Fibroblast of lung (primary cell): ENCODE data around the gene HS1BP3. TPM values are rescaled to one million over a fixed set of nuclear protein-coding genes. Genes with fewer than 3 reads are reported as not detected.

Experiments
- DNase-seq, 2 donors: peaks; one replicate each; pipeline versions ENCODE4 v3.0.0 to v3.0.0-alpha.2; 2010; ENCODE audit warnings: low read depth in 2 of 2
- H2AFZ ChIP-seq: 2 replicates; pipeline ENCODE4 v1.5.1; 2012; ENCODE audit warnings: low read length, control low read depth, inconsistent platforms
- H3K27ac ChIP-seq: 2 replicates; pipeline ENCODE4 v1.5.1; 2011; ENCODE audit warnings: low read length, control low read depth; ENCODE audit not compliant: insufficient read depth
- H3K27me3 ChIP-seq: 2 replicates; pipeline ENCODE4 v1.5.1; 2011; ENCODE audit warnings: mild to moderate bottlenecking, low read length; ENCODE audit not compliant: control insufficient read depth, insufficient read depth
- H3K36me3 ChIP-seq: 2 replicates; pipeline ENCODE4 v1.5.1; 2011; ENCODE audit warnings: low read length; ENCODE audit not compliant: control insufficient read depth, insufficient read depth
- H3K4me1 ChIP-seq: 2 replicates; pipeline ENCODE4 v1.5.1; 2011; ENCODE audit warnings: low read length; ENCODE audit not compliant: control insufficient read depth, insufficient read depth; ENCODE audit errors: extremely low read depth
- H3K4me2 ChIP-seq: 2 replicates; pipeline ENCODE4 v1.5.1; 2011; ENCODE audit warnings: low read length, control low read depth; ENCODE audit not compliant: insufficient read depth; ENCODE audit errors: extremely low read depth
- H3K4me3 ChIP-seq, 4 experiments: fragments of 200-600 bp in 1 of 4; sonication (generic) in 1 of 4; replicated peaks in 1 of 4; 2 replicates each; pipeline ENCODE4 v1.5.1; 2011 to 2016; ENCODE audit warnings: low read length in 4 of 4, low read depth in 3 of 4, mild to moderate bottlenecking in 3 of 4, control low read depth in 2 of 4, inconsistent platforms in 1 of 4, mixed read lengths in 1 of 4; ENCODE audit not compliant: insufficient read depth in 1 of 4; ENCODE audit errors: control extremely low read depth in 1 of 4
- H3K79me2 ChIP-seq: 2 replicates; pipeline ENCODE4 v1.5.1; 2012; ENCODE audit warnings: mild to moderate bottlenecking, low read length, inconsistent platforms; ENCODE audit not compliant: control insufficient read depth, insufficient read depth
- H3K9ac ChIP-seq: 2 replicates; pipeline ENCODE4 v1.5.1; 2011; ENCODE audit warnings: mild to moderate bottlenecking, low read length, control low read depth; ENCODE audit not compliant: insufficient read depth
- H3K9me3 ChIP-seq: 2 replicates; pipeline ENCODE4 v1.5.1; 2012; ENCODE audit warnings: low read depth, low read length; ENCODE audit not compliant: control insufficient read depth, insufficient read depth
- H4K20me1 ChIP-seq: 2 replicates; pipeline ENCODE4 v1.5.1; 2011; ENCODE audit warnings: low read length; ENCODE audit not compliant: control insufficient read depth, insufficient read depth; ENCODE audit errors: extremely low read depth
- CTCF ChIP-seq, 2 donors: IDR thresholded peaks in 1 of 2; conservative IDR thresholded peaks in 1 of 2; 1 replicate in 1 of 2; 2 replicates in 1 of 2; pipeline ENCODE4 v1.5.1; 2011 to 2012; ENCODE audit warnings: low read length in 2 of 2, control low read depth in 1 of 2, inconsistent platforms in 1 of 2, low read depth in 1 of 2, mild to moderate bottlenecking in 1 of 2
- EZH2 ChIP-seq: IDR thresholded peaks from 2 replicates; pipeline ENCODE4 v1.5.1; 2012; ENCODE audit warnings: low read length, control low read depth, mild to moderate bottlenecking; ENCODE audit errors: missing control alignments
- polyA minus RNA-seq: library from RNA; depleted of rRNA, polyadenylated mRNA; stranded (reverse); fragments of >200 nt; gene quantifications from 2 replicates; pipeline ENCODE4 v1.2.3, GENCODE V29; 2011; ENCODE audit warnings: low replicate concordance
- polyA plus RNA-seq, 2 donors: library from polyadenylated mRNA; depleted of rRNA in 1 of 2; stranded (reverse) in 1 of 2; unstranded in 1 of 2; fragments of >200 nt; gene quantifications; 2 replicates each; pipeline ENCODE4 v1.2.1, GENCODE V29; 2011 to 2012; ENCODE audit warnings: missing spikeins in 1 of 2
- total RNA-seq: library from RNA; depleted of rRNA; stranded (reverse); fragments of >200 nt; gene quantifications from 2 replicates; pipeline ENCODE4 v1.2.1, GENCODE V29; 2014

HS1BP3 gene
- total RNA-seq (32.4 and 38.1 TPM in 2 replicates), polyA plus RNA-seq (17.8 and 21.6 TPM in 2 replicates), polyA minus RNA-seq (29.4 and 34.9 TPM in 2 replicates)
- polyA plus RNA-seq (2012): 23.7 and 27.9 TPM in 2 replicates

GRCh38 chr2:20650877-20651730 is at the start of gene HS1BP3:
TSS of gene HS1BP3 (minus strand) at chr2:20651098. CDS start at chr2:20651063, 35 bp downstream.
- H3K9ac ChIP-seq: peak within 1 kb of the TSS; percentile 98
- H3K79me2 ChIP-seq: peaks cover 24% of the 10 kb centered on the region
- peak within 1 kb of the TSS; percentile 94 for H3K27ac ChIP-seq
- H4K20me1 ChIP-seq: no peaks in the 10 kb centered on the region
- peak within 1 kb of the TSS; percentile 90 to 99 (median 98) for H3K4me3 ChIP-seq
- DNase-seq: peak; percentile 63 to 73
- H3K9me3 ChIP-seq: no peaks in the 10 kb centered on the region
- peaks cover 8% of the 10 kb centered on the region for H3K27me3 ChIP-seq
- no peak for TF ChIP-seq EZH2
- peak; percentile 17 to 52 for TF ChIP-seq CTCF (conservative IDR thresholded peaks at IDR 0.05 in 1 of 2, IDR thresholded peaks at IDR 0.05 in 1 of 2; ENCODE audit: low read depth in 1 of 2, low read length in 2 of 2)
- peak within 1 kb of the TSS; percentile 99 for H2AFZ ChIP-seq
- peaks cover 9% of the 10 kb centered on the region for H3K4me1 ChIP-seq
- peak within 1 kb of the TSS; percentile 92 for H3K4me2 ChIP-seq
- peaks cover 3% of the 10 kb centered on the region for H3K36me3 ChIP-seq

- Histone ChIP-seq H3K9me3 (no peaks in the 10 kb centered on the region), H4K20me1 (no peaks in the 10 kb centered on the region), H2AFZ (no peak overlapping the region), H3K27me3 (no peaks in the 10 kb centered on the region), H3K9ac (no peak overlapping the region), H3K27ac (no peak overlapping the region), H3K36me3 (no peaks in the 10 kb centered on the region), H3K4me2 (no peak overlapping the region), H3K79me2 (no peaks in the 10 kb centered on the region), H3K4me3 (no peak overlapping the region), H3K4me1 (peaks cover 3% of the 10 kb centered on the region)
- TF ChIP-seq CTCF (conservative IDR thresholded peaks at IDR 0.05 in 1 of 2, IDR thresholded peaks at IDR 0.05 in 1 of 2; ENCODE audit: low read depth in 1 of 2, low read length in 2 of 2) (no peak), EZH2 (no peak)
- peak in 1 of 2 donors; percentile 18 for DNase-seq
These were observed 48.2 kb upstream of the HS1BP3 start for GRCh38 chr2:20698916-20699613.

- H3K4me3 ChIP-seq: no peak overlapping the region
- H3K79me2 ChIP-seq: no peaks in the 10 kb centered on the region
- no peak for DNase-seq
These were observed 46.5 kb upstream of the HS1BP3 start for GRCh38 chr2:20697322-20697934.

More at GRCh38 chr2:20697322-20697934, 46.5 kb upstream of the HS1BP3 start:
- no peak overlapping the region for H3K27ac ChIP-seq
- H3K9me3 ChIP-seq: no peaks in the 10 kb centered on the region
- H3K36me3 ChIP-seq: no peaks in the 10 kb centered on the region
- H3K4me1 ChIP-seq: peaks cover 3% of the 10 kb centered on the region
- no peak overlapping the region for H3K9ac ChIP-seq
- H4K20me1 ChIP-seq: no peaks in the 10 kb centered on the region
- no peak overlapping the region for H2AFZ ChIP-seq
- no peak for TF ChIP-seq EZH2
- TF ChIP-seq CTCF (conservative IDR thresholded peaks at IDR 0.05 in 1 of 2, IDR thresholded peaks at IDR 0.05 in 1 of 2; ENCODE audit: low read depth in 1 of 2, low read length in 2 of 2): no peak
- H3K27me3 ChIP-seq: no peaks in the 10 kb centered on the region
- no peak overlapping the region for H3K4me2 ChIP-seq
